D341Med (cell line): ENCODE data around the gene PGAM5.

ENCODE experiments used
- DNase-seq: peaks from one replicate; pipeline ENCODE4 v3.0.0; 2012; ENCODE audit warnings: low spot score

The PGAM5 gene

DNA sequence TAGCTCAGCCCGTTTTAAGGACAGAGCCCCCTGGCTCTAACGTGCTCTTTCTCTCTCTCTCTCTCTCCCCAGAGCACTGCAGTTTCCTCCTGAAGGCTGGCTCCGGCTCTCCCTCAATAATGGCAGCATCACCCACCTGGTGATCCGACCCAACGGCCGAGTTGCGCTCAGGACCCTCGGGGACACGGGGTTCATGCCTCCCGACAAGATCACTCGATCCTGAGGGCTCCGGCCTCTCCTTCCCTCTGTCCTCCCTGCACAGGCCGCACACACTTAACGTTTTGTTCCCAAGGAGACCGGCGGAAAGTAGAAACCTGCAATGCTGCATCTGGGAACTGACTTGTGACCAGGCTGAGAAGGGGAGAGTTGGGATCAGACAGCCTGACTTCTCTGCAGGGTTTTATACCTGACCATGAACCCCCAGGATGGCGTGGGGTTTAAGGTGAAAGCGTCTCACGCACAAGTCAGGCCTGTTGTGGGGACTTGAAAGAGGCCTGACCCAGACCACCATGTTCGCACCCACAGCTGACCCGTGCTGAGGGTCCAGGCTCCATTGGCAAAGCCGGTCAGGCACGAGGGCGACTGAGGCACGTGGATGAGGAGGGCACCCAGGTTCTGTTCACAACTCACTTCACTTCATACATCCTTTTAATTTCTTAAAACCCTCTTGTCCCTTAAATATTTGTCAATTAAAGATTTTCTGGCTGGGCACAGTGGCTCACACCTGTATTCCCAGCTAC lies 10.1 kb downstream of the PGAM5 start:
- DNase-seq, result peak; percentile 25

DNA sequence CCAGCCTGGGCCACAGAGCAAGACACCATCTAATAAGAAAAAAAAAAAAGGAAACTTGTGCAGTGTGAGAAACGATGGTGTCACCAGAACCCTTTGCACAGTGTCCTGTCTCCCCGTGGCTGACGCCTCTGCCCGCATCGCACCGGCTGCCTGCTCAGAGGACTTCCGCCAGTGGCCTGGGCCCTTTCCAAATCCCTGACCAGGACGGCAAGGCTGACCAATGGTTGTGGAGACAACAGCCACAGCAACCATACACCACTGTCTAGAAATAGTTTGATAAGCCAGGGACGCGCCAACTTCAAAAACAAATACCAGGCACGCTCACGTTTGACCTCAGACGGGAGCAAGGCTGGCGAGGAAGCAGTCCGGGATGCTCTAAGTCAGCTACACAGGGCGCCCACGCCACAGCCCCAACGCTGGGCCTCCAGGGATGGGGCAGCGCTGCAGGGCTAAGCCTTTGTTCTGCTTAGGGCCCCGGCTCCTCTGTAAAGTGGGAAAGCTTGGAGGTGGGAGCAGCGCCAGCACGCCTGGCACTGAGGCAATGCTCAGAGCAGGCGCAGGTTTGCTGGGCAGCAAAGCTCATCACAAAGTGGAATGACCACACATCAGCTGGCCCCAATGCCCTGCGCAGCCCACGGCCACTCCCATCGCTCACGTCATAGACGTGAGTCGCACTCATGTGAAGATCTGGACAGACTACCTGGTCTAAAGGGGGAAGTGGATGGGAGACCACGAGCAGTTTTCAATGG lies 12.5 kb downstream of the PGAM5 start:
- DNase-seq, result peak; percentile 33

DNA sequence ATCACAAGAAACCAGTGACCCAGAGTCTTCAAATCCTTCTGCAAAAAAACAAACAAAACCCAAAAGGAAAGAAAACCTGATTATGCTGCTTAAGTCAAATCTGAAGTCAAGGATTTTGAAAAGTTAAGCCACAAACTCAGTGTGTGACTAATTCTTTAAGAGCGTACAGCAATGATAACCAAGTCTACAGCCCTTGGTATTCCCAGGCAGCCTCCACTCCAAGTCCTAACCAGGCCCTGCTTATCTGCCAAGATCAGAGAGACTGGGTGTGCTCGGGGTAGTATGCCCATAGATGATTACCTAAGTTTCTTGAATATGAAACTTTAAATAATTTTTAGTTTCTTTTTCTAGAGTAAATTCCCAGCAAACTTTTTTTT lies 13.1 kb downstream of the PGAM5 start:
- DNase-seq, result no peak

DNA sequence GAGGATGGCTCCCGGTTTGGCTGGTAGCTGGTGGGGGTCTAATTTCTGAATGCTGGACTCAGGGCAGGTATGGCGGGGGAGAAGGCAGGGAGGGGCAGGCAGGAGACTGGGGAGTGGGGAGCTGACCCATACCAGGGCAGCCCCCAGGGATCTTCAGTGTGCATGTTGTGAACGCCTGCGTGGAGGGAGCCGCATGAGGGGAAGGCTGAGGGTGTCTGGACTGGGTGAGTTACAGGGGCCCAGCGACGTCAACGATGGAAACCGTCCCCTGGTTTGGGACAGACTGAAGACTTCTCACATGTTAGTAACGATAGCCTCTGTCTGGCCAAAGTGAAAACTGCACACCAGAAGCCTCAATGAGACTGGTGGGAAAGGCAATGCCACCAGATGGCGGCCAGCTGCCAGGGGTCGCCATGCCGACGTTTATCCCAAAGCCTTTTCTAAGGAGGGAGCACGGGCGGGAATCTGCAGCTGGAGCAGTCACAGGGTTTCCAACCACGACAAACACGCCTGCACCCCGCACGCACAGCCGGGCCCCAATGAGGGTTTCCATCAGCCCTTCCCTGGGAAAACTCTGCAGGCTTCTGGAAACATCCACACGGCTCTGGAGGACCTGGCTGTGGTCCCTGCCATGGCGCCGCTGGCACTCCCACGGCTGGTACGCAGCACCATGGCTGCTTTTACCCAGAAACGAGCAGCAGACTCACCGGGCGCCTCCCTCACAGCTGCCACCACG lies 14.0 kb downstream of the PGAM5 start:
- DNase-seq, result peak; percentile 78

DNA sequence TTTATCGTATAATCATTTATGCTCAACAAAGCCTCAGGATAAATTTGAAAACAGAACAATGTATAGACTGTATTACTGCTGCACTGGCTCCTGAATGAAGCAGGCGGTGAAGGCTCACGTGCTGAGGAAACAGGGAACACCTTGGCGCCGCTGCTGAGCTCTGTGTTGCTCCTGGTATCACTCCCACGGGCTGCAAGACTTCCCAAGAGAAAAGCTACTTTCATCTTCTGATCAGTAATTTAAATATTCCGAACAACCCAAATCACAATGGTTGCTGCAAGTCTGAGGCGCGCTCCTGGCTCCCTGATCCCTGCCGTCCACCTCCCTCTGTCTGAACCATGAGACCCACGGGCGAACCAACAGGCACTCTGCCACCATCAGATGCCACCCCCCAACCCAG lies 15.7 kb downstream of the PGAM5 start:
- no peak for DNase-seq

DNA sequence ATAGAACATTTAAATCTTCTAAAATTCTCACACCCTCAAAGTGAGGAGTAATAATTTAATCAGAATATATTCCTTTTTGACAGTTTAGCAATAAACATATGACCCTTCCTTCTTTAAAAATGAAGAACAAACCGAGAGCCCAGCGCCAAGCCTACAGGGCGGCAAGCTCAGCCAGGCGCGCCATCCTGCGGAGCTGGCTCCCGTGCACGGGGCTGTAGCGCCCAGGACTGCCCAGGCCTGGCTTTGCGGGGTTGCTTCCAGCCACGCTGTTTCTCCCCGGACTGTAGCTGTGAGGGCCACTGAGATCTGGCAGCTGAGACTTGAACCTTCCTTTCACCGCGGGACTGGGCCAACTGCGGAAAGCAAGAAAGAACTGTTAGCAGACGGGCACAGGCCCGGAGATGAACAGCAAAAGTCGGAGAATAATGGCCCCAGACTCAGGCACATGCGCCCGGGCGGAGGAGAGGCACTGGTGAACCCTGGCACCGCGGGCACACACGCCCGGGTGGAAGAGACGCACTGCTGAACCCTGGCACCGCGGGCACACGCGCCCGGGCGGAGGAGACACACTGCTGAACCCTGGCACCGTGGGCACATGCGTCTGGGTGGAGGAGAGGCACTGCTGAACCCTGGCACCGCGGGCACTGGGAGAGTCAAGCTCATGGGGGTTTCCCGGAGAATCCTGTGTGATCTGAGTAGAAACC lies 16.6 kb downstream of the PGAM5 start:
- peak; percentile 33 for DNase-seq

DNA sequence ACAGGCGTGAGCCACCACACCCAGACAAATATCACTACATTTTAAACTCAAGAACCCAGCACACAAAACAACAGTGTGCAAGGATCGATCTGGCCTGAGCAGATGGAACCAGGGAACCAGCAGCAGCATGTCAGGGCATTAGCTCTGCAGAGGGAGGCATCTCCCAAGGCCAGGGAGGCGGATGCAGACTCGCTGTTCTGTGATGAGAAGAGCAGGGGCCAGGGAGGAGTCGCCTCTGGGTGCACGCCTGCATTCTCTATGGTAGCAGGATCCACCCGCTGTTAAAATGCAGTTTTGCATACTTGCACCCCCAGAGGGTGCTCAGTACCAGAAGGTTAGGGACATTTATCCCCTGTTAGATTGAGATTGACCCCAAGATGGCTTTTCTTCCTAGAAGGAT lies 17.9 kb downstream of the PGAM5 start:
- DNase-seq, result no peak

DNA sequence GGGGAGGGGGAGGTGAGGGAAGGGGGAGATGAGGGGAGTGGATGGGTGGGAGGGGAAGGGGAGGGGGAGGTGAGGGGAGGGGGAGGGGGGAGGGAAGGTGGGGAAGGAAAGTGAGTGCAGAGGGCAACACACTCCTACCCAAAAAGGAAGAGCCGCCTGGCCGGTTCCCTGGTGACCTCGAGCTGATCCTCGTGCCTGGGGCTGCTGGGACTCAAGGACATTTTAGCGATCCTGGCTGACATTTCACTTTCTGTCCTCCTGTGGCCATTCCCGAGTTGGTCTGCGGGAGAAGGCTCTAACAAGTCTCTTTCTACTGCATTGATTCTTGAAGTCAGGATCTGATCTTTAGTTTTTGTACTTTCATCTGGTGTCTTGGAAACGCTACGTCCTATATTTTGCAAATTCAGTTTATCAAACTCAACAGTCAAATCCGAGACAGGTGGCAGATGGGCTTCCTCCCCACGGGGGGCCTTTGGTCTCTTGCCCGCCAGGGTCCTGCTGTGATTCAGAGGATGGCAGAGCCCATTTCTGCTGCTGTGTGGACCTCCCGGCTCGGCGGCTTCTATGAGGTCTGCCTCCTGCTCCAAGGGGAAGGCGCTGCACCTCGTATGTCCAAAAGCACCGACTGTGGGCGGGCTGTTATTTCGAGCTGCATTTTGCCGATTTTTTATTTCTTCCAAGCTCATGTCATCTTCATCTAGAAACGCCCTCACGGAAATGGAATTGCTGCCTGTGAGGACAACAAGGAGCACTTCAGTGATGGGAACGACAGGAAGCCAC lies 19.1 kb downstream of the PGAM5 start:
- no peak for DNase-seq

DNA sequence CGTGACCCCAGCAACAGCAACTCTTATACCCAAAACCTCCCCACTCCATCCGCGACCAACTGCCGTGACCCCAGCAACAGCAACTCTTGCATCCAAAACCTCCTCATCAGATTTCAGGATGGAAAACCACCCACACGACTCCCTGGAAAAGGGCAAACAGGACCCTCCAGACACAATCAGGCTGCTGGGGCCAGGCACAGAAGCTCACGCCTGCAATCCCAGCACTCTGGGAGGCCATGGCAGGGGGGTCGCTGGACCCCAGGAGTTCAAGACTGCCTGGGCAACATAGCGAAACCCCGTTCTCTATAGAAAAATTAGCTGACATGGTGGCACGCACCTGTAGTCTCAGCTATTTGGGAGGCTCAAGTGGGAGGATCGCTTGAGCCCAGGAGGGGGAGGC lies 19.7 kb downstream of the PGAM5 start:
- DNase-seq, result no peak

DNA sequence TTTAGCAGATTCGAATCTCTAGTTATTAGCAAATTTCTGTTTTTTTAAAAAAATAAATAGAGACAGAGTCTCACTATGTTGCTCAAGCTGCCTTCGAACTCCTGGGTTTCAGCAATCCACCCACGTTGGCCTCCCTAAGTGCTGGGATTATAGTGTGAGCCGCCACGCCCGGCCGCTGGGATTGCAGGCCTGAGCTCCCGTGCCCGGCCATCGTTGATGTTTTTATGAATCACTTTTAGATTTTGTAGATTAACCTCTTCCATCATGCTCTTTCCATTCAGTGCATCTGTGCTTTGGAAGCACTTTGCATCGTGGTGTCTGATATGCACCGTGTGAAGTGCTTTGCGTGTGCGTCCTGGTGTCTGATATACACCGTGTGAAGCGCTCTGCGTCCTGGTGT lies 20.9 kb downstream of the PGAM5 start:
- DNase-seq, result no peak

DNA sequence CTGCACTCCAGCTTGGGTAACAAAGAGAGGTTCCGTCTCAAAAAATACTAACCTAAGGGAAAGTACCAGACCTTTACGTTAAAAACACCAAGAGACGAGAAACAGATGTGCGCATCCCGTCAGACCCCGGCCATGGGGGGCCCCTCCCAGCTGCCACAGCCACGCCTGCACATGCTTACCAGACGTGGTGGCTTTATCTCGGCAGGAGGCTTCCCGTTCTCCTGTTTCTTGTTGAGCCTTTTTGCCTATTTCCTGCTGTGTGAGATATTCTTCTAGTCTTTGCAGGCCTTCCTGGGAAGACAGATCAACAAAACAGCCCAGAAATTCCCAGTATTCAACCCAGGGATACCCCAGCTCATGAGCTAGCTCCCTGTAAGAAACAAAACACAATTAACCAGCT lies 23.6 kb downstream of the PGAM5 start:
- DNase-seq, result no peak

DNA sequence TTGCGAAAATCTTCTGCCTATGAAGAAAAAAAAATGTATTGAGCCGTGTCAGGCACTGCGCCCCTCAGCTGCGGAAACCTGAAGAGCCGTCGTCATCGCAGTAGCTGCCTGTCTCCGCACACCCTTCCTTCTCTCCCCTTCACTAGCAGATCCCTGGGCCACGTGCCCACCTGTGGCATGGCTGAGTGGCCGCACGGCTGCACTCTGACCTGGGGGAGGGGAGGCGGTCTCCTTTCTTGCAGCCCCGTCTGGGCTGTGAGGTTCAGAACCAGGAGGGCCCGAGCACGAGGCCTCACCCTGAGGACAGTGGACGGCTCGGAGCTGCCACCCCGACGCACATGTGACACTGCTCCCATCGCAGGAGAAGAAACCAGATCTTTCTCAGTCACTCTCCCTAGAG lies 24.9 kb downstream of the PGAM5 start:
- no peak for DNase-seq

DNA sequence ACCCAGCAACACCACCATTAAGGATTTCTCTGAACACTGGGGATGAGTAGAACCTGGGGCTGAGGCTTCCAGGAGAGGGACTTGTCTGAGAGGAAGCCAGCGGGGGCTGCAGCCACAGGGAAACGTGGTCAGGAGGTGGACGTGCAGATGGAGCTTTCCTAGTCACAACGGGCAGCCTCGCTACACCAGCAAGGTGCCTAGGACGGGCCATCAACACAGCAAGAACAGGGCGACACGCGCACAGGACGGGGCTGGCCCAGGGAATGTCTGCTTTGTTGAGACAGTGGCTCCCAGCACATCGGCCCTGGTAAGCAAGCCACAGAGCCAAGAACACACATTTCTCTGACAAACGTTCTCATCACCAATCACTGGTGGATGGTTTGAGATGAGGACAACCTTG lies 25.7 kb downstream of the PGAM5 start:
- DNase-seq, result no peak

DNA sequence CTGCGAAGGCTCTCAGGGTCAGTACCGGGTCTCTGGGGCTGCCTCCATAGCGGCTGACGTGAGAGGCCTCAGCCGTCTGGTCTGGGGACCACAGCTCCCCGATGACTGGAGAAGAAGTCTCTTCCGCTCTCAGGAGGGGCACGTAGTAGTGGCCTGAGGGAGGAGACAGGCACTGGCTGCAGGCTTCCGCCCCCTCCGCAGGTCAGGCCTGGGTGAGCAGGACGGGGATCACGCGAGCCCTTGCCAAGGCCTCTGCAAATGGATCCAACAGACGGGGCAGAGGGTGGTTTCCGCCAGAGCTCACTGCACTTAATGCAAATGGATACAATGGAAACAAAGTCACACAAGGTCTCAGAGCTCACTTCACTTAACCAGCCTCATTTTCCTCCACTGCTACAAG lies 26.3 kb downstream of the PGAM5 start:
- no peak for DNase-seq

DNA sequence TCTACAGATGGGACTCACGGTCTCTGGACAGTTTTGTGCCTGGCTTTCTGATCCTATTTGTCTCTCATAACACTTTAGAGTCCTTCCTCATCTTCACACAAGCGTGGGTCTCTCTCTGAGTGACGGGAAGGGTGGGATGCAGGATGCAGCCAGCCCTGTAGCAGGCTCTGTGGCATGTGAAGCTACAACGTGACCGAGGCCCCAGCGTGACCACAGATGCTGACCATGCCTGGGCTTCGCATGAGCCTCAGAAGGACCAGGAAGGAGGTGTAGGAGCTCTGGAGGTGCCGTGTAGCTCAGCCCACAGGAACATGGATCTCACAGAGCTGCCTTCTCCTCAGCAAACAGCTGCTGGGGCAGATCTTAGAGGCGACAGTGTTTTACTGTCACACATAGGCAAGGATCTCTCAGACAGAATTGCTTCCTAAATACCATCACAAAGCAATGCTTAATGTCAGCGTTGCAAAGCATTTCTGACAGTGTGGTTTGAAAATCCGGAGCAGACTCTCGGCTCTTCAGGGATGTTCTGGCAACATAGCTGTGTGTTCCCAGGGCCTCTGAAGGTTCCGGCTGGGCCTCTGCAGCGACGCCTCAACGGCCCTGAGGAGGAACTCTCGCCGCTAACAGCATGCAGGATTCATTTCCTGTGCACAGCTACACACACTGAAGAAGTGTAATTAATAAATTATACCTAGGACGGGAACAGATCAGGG lies 29.1 kb downstream of the PGAM5 start:
- no peak for DNase-seq

DNA sequence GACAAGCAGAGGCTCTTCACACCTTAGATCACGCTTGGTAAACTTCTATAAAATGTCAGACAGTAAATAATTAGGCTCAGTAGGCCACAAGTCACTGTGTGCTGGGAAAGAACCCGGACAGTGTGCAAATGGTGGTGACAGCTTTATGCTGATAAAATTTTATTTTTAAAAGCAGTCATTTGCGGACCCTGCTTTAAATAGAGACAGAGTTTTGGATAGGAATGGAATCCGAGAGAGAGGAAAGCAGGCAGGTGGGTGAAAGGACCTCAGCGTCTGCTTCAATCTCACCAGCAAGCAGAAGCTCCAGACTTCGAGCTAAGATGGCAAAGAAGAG lies 29.6 kb downstream of the PGAM5 start:
- no peak for DNase-seq

DNA sequence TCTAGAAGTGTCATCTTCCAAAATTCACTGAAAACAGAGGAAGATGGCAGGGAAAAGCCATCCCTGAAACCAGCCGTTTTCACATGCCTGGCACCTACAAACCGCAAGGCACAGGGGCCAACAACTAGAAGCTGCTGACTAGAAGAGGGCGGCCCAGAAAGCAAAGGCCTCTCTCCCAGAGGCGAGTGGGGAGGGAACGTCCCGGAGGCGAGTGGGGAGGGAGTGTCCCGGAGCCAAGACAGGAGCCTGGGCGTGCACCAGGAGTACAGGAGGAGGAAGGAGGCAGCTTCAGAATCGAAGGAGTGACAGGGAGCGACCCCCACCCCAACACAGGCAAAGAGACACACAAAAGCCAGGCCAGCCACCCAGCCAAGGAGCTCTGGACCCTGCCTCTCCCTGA lies 30.0 kb downstream of the PGAM5 start:
- no peak for DNase-seq

DNA sequence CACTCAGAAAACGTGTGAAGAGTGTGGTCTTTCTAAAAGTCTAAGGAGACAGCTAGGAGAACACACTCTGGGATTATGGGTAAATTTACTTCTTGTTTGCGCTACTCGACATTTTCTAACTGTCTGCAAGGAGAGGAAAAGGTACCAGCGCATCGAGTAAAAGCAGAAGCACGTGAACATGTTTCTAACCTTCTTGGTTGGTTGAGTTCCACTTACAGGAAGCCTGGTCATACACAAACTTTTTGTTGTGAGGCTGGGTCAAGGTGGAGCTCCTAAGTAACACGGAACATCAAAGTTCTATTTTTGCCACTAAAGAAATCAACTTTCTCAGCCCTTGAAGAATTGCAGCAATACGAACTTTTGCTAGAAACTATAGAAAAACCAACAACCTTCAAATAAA lies 31.0 kb downstream of the PGAM5 start:
- DNase-seq, result no peak

DNA sequence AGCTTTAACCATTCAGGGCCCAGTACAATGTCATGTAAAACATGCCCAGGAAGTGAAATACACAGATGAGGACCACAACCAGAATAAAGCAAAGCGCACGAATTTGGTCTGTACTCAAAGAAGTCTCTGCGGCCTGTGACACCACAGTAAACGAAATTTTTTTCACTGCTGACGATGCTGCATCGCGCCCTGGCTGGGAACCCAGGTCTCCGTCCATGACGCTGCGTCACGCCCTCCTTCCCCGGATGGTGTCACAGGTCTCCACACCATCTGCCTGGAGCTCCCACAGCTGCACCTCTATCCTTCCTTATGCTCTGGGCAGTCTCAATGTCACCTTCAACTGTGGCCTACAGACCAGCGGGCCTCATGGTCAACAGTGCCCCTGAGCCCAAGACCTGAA lies 33.2 kb downstream of the PGAM5 start:
- DNase-seq, result no peak

DNA sequence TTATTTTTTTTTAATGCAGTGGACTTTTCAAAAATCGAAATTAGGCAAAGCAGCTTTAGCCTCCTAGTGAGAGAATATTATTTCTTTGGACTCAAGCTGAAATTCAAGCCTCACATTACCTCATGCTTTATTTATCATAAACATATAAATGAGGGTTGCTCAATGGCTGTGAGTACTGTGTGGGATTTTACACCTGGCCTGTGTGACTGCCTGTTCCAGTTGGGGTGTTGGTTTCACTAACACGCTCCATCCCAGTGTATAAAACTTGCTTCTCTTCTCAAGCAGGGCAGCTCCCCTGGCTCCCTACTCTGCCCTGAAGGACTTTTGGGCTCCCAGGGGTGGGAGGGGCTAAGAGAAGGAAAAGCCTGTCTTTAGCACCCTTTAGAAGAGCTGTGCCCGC lies 36.0 kb downstream of the PGAM5 start:
- no peak for DNase-seq

DNA sequence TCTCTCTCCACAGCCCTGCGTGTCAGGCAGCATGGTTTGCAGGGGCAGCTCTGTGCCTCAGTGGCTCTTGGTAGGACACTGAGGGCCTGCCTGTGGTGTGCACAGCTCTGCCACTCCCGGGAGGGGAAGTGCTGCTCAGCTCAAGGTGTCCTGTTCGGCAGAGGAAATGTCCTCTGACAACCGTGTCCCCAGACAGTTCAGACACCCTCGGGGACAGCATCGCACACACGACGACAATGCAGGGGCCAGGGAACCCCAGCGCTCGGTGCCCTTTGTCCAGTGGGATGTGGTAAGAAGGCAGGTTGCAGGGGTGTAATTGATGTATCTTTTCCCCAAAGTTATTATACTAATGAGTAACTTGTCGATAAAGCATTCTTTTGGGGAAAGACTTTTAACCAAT lies 36.8 kb downstream of the PGAM5 start:
- no peak for DNase-seq
